GM10266 (cell line): ENCODE data around the gene PAPPA2.

Experiments
- DNase-seq: peaks from one replicate; pipeline ENCODE4 v3.0.0; 2012; ENCODE audit errors: extremely low spot score
- TF ChIP-seq, protein P1 (sequence below): IDR thresholded peaks from 2 replicates; pipeline ENCODE4 v1.5.1; 2012; ENCODE audit warnings: mild to moderate bottlenecking, low read depth; ENCODE audit not compliant: control insufficient read depth, insufficient read depth; ENCODE audit errors: missing control alignments

PAPPA2 gene

DNA sequence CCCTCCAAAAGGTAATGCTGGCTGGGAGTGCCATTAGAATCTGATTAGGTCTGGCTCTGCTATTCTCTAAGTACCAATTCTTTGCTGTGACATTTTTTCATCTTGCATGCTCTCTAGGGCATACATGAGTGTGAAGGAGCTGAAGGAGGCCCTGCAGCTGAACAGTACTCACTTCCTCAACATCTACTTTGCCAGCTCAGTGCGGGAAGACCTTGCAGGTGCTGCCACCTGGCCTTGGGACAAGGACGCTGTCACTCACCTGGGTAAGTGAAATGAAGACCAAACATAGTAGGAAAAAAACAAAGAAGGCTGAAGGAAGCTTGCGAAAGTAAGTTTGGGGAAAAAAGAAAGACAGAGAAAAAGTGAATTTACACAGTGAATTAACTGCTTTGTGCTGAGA lies 207.9 kb downstream of the PAPPA2 start:
- DNase-seq: no peak
- TF ChIP-seq, protein P1, sequence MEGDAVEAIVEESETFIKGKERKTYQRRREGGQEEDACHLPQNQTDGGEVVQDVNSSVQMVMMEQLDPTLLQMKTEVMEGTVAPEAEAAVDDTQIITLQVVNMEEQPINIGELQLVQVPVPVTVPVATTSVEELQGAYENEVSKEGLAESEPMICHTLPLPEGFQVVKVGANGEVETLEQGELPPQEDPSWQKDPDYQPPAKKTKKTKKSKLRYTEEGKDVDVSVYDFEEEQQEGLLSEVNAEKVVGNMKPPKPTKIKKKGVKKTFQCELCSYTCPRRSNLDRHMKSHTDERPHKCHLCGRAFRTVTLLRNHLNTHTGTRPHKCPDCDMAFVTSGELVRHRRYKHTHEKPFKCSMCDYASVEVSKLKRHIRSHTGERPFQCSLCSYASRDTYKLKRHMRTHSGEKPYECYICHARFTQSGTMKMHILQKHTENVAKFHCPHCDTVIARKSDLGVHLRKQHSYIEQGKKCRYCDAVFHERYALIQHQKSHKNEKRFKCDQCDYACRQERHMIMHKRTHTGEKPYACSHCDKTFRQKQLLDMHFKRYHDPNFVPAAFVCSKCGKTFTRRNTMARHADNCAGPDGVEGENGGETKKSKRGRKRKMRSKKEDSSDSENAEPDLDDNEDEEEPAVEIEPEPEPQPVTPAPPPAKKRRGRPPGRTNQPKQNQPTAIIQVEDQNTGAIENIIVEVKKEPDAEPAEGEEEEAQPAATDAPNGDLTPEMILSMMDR: no peak

DNA sequence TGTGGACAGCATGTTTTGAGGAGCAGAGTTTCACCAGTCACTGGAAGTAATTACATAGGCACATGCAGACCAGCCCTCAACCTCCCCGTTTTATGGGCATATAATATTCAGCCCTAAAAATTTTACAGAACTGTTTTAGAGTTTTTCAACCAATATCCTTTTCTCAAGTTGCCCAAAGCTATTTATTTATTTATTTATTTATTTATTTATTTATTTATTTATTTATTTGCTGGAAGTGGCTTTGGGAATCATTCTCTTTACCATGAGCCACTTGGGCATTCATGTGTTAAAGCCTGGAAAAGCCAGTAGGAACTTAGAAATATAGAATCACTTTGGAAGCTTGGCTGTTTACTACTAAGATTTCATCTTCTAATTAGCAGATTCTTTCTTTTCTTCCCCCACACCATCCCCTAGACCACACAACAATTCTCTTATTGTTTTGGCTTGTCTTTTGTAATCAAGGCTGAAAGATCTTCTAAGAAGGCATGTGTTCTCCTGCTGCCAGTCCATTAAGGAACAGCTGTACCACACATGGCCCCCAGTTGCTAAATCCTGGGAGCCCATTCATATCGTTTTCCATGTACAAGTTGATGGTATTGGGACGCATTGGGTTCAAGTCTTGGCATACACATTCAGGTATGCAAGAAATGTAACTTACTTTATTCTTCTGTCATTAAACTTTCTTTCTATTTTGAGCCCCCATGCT lies 220.0 kb downstream of the PAPPA2 start:
- DNase-seq: no peak
- TF ChIP-seq, protein P1: no peak

DNA sequence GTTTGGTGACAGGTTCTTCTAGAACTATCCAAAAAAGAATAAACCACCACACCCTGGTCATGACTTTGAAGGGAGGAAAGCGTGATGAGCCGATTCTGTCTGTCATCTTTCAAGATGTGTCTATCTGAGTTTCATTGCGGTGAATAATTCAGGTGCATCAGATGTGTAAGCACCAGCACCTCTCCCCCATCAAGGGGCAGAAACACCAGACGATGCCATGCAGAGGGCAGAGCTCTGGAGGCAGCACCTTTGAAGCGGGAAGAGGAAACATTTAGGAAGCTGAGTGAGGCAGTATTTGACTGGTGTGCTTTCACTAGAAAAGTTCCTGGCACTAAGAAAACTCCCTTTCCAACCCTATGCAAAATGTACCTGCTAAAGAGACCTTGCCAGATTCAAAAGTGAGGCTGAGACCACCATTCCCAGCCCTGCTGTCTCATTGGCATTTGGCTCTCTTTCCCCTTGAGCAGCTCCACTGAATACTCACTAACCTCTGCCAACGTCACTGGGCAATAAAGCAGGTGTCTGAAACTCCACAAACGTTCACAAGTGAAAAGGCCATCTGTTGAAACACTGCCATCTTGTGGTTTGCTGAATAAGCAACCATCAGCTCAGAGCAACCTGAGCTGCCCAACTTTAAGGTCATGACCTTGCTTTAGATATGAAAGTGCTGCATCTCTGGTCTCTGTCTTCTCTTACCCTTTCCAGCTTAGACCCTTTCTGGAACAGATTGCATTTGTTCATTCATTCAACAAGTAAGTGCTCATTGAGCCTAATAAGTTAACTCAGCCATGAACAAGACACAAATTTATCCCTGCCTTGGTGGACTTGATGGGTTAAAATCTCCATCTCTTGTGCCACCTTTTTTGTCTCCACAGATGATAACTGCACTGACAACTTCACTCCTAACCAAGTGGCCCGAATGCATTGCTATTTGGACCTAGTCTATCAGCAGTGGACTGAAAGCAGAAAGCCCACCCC lies 228.6 kb downstream of the PAPPA2 start:
- DNase-seq: peak; percentile 26
- TF ChIP-seq, protein P1: peak; percentile 75

DNA sequence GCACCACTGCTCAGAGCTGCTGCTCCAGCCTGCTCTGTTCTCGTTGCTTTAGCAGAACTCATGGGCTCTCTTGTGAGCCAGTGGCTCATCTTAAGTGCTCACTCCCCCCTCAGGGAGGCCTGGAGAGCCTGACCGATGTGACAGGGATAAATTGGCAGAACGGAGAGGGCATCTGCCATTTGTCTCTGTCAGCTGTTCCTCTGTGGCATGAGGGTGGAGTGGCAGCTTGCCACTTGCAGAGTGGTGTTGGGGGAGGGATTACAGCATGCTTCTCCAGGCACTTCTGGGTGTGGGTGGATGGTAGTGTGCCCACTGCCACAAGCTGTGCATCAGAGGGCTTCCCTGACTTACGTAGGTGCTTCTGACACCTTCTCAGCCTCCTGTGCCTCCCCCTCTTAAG lies 229.5 kb downstream of the PAPPA2 start:
- DNase-seq: no peak
- TF ChIP-seq, protein P1: no peak

DNA sequence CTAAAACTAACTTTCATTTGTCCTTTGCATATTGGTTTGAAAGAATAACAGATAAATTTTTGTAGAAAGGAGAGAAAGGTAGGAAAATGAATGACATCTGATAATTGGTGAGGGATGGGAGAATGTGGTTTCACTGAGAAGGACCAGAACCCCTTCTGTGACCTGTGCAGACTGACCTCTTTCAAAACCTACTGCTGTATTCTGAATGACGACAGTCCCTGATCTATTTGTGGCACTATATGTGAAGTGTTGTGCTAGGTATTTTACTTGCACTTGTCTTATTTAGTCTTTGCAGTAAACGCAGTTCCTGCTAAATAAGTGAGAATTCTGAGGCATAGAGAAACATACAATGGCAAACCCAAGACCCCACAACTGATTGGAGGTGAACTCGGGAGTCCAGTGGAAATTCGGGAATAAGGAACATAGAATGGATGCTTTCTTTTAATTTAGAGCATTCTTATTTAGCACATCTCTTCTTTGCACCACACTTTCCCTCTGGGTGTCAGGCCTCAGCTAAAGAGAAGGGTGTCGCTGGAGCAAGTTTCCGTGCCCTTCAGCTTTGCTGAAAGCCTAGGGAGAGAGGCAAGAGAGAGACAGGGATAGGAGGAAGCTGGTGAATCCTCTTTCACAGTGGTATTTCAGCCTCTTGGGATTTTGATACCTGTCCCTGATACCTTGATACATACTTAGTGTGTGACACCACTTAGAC lies 230.2 kb downstream of the PAPPA2 start:
- TF ChIP-seq, protein P1: no peak
- no peak for DNase-seq

DNA sequence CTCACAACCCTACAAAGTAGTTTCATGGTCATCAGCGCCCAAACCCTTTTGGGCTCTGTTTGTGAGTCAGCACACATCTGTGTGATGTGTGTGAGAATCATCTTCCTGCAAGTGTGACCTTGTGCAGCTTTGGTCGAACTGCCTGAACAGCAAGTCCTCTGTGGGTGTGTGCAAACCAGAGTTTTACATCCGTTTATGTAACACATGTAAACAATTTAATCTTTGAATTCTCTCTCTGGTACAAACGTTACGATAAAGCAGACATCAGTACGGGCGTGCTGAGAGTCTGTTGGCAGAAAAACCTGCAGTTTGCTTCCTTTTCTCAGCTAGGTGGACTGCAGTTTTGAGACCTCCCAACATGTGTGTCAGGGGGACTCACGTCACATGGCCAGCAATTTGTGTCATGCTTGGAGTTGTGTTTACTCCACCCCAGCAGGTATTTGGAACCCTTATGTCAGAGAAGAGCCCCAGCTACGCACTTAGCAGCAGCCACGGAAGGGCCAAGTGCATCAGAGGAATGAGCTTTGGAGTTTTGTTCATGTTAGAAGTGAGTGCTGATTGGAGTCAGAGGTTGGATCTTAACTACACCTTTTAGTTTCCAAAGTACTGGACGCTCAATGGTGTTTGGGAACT lies 230.8 kb downstream of the PAPPA2 start:
- TF ChIP-seq, protein P1: no peak
- DNase-seq: no peak
